HG03558 (cell line): ENCODE measurements around the gene RASSF1.

ENCODE experiments used
- ATAC-seq: cut with Tn5 transposase; IDR thresholded peaks from one replicate; pipeline ENCODE4 v1.9.1; 2021; ENCODE audit warnings: moderate number of reproducible peaks; ENCODE audit not compliant: unreplicated experiment; ENCODE audit errors: extremely low read depth

The RASSF1 gene

GRCh38 chr3:50304601-50305000, 36.0 kb downstream of the RASSF1 start:
- no peak for ATAC-seq

GRCh38 chr3:50303013-50303815, 37.4 kb downstream of the RASSF1 start, which contains the start of gene HYAL1:
HYAL1 (minus strand) TSS chr3:50303574; CDS start chr3:50302956, 618 bp downstream.
- ATAC-seq, result no peak

GRCh38 chr3:50302095-50303012, 38.3 kb downstream of the RASSF1 start:
- ATAC-seq, result no peak

- ATAC-seq, result no peak
Observed at GRCh38 chr3:50300681-50301254, 39.9 kb downstream of the RASSF1 start.

- no peak for ATAC-seq
Observed at GRCh38 chr3:50299929-50300680, 40.5 kb downstream of the RASSF1 start.

DNA sequence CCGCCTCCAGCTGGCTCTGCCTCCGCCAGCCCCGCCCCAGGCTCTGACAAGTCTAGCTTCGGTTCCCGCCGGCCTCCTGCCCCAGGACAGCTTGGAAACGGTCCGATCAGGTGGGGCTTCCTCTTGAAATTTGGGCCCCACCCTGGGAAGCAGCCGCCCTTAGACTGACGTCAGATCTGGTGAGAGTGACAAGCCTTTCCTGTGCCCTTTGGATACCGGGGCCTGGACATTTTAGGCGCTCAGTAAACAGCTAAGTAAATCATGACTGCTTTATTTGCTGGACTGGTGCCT, 41.1 kb downstream of the RASSF1 start:
- ATAC-seq, result no peak

- peak; percentile 51 for ATAC-seq
Observed at GRCh38 chr3:50298836-50299637, 41.6 kb downstream of the RASSF1 start, which contains the start of the genes HYAL3 and NAA80. HYAL3 (minus strand) TSS chr3:50299405; CDS start chr3:50295602, 3,803 bp downstream. NAA80 (minus strand) TSS chr3:50299405; CDS start chr3:50297463, 1,942 bp downstream.

DNA sequence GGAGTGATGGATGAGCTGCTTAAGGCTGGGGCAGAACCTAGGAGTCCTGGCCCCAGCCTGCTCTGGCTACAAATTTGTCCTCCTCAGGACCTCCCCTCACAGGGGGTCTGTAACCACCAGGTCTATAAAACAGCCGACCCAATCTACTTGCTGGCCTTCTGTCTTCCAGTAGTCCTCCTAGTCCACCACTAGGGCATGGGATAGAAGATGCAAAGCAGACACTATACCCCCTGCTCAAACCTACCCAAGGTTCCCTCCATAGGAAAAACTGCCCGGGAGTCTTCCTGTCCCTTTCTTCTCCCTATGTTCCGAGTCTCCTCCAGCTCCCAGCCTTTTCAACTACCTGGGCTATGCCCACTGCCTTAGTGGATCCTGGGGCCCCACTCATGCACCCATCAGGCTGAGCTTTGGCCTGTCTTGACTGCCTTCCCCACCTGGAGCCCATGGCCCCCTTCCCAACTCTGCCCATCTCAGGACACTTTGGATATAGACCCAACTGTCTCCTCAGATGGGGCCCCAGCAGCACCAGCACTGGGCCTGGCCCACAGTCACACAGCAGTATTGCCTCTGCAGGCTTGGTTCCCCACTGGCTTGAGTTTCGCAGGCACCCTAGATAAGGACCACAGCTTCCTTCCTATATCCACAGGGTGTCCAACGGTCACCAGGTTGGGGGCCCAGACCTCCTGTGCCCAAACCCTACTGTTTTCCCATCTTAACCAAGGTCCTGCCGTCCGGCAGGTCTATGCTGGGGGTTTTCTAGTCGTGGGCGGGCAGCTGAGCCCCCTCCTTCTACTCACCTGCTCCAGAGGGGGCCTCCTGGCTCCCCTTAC, 42.5 kb downstream of the RASSF1 start:
- no peak for ATAC-seq

GRCh38 chr3:50297384-50297775, 43.3 kb downstream of the RASSF1 start:
- ATAC-seq, result no peak

- ATAC-seq, result no peak
Observed at GRCh38 chr3:50296721-50297383, 43.8 kb downstream of the RASSF1 start.

DNA sequence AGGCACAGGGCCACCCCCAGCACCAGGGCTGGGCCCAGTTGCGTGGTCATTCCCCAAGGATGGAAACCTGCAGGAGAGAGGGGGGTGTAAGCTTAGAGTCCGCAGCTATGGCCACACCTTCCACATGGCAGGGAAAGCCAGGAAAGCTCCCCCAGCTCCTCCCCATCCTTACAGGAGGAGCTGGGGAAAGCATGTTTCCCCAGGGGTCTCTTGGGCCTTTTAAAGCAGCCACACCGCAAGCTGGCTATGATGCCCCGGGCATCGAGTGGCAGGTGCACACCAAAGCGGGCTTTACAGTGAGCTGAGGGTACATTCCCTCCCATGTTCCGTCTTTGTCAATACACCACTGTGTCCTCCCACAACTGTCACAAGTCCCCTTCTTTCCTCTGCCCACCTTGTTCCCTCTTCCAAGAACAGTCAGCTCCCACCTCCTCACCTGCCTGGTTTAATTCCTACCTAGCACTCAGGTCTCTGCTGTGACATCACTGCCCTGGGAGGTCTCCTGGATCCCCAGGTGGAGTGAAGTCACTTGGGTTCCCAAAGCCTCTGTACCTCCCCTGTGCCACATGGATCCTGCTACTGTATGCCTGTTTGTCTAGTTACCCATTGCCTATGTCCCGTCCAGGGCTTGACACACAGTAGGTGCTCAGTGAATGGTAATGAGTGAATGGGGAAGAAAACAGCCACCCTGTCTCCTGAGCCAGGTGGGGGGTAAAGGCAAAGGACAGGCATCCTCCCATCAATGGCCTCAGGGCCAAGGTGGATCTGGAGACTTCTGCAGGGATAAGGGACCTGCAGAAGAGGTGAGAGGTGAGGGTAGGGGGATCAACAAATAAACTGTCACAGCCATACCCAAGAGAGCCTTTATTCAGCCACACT, 44.8 kb downstream of the RASSF1 start:
- no peak for ATAC-seq

GRCh38 chr3:50294492-50295403, 45.9 kb downstream of the RASSF1 start:
- ATAC-seq, result no peak

DNA sequence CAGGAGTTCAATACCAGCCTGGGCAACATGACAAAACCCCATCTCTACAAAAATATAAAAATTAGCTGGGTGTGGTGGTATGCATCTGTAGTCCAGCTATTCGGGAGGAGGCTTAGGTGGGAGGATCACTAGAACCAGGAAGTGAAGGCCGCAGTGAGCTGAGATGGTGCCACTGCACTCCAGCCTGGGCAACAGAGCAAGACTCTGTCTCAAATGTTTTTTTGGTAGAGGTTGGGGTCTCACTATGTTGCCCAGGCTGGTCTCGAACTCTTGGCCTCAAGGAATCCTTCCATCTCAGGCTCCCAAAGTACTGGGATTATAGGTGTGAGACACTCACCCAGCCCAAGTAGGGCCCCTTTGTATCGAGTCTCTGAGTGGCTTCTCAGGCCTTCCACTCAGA, 46.5 kb downstream of the RASSF1 start:
- ATAC-seq, result no peak

DNA sequence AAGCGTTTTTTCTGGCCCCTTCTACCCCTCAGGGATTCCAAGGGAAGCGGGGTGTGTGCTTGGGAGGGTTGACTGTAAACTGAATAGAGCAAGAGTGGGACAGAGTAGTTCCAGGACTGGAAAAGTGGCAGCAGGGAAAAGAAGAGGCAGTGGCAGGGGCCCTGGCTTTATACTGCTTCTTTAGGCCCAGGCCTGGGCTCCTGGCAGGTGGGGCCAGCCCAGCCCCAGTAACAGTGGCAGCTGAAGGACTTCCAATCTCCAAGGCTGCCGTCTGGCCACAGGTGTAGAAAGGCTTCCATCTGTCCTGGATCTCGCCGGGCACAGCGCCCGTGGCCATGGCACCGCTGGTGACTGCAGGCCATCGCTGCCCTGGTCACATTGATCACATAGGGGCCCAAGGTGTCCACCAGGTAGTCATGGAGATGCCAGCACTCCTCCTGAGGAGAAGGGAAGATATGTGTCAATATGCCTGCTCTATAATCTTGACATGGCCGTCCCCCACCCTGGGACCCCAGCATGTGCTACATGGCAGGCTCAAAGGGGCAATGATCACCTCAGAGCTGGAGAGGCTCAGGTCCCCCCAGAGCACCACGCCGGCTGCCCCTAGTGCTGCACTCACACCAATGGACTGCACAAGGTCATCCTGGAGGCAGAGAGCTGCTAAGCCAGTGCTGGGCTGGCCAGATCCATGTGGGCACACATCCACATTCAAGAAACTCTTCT, 47.4 kb downstream of the RASSF1 start:
- no peak for ATAC-seq
